Skeletal muscle satellite cell (primary cell): ENCODE results near the gene CASZ1.

ENCODE experiments used
- H3K27me3 ChIP-seq: 2 replicates; pipeline ENCODE4 v1.7.0; 2013; ENCODE audit warnings: low read length; ENCODE audit not compliant: control insufficient read depth, insufficient read depth
- H3K36me3 ChIP-seq: 2 replicates; pipeline ENCODE4 v1.7.0; 2013; ENCODE audit warnings: mild to moderate bottlenecking, control low read depth, low read length; ENCODE audit not compliant: insufficient read depth
- H3K4me1 ChIP-seq: 2 replicates; pipeline ENCODE4 v1.7.0; 2013; ENCODE audit warnings: low read length; ENCODE audit not compliant: control insufficient read depth, insufficient read depth
- H3K4me2 ChIP-seq: 2 replicates; pipeline ENCODE4 v1.7.0; 2013; ENCODE audit warnings: mild to moderate bottlenecking, low read length
- H3K4me3 ChIP-seq: 2 replicates; pipeline ENCODE4 v1.7.0; 2013; ENCODE audit warnings: low read length
- H3K9ac ChIP-seq: 2 replicates; pipeline ENCODE4 v1.7.0; 2013; ENCODE audit warnings: mild to moderate bottlenecking, low read depth, low read length, moderate library complexity
- H3K9me3 ChIP-seq: replicated peaks from 2 replicates; pipeline ENCODE4 v1.7.0; 2013; ENCODE audit warnings: mild to moderate bottlenecking, control low read depth, low read length

CASZ1 gene

DNA sequence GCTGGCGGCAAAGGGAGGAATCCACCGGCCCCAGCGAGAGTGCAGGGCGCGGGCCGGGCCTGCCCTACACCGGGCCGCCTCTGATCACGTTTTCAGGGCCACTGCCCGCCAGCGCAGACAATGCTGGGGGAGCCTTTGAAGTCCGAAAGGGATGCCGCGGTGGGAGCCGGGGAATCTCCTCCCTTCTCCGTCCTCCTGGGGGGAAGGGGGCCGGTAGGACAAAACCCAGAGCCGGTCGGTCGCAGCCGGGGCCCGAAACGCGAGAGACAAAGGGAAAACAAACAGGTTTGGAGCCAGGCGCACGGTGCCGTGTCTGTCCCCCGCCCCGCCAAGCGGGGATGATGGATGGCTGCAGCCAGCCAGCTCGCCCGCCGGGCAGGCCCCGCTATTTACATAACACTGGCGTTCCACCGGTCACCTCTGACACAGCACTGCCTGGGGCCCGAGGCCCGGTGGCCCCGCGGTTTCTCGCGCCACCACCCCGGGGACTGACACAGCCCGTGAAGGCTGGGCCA lies 92.0 kb downstream of the CASZ1 start:
- H3K4me1 ChIP-seq: no peaks in the 10 kb centered on the region
- no peak overlapping the region for H3K4me2 ChIP-seq
- no peaks in the 10 kb centered on the region for H3K36me3 ChIP-seq
- H3K9me3 ChIP-seq: no peaks in the 10 kb centered on the region
- peaks cover 43% of the 10 kb centered on the region for H3K27me3 ChIP-seq
- no peak overlapping the region for H3K9ac ChIP-seq
- H3K4me3 ChIP-seq: no peak overlapping the region

DNA sequence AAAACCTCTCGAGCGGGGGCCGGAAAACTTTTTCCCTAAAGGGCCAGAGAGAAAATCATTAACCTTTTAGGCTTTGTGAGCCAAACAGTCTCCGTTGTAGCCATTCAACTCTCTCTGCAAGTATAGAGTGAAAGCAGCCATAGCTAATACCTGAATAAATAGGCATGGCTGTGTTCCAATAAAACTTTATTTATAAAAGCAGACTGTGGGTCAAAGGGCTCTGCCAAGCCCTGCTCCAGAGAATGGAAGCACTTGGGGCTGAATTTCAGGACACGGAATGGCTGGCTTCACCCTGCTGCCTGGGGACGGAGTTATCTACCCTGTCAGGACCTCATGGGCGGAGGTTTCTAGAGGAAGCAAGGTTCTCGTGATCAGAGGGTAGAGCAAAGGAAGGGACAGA lies 92.7 kb downstream of the CASZ1 start:
- H3K4me1 ChIP-seq: no peaks in the 10 kb centered on the region
- H3K9ac ChIP-seq: no peak overlapping the region
- peaks cover 43% of the 10 kb centered on the region for H3K27me3 ChIP-seq
- H3K4me2 ChIP-seq: no peak overlapping the region
- no peaks in the 10 kb centered on the region for H3K9me3 ChIP-seq
- no peaks in the 10 kb centered on the region for H3K36me3 ChIP-seq
- H3K4me3 ChIP-seq: no peak overlapping the region

DNA sequence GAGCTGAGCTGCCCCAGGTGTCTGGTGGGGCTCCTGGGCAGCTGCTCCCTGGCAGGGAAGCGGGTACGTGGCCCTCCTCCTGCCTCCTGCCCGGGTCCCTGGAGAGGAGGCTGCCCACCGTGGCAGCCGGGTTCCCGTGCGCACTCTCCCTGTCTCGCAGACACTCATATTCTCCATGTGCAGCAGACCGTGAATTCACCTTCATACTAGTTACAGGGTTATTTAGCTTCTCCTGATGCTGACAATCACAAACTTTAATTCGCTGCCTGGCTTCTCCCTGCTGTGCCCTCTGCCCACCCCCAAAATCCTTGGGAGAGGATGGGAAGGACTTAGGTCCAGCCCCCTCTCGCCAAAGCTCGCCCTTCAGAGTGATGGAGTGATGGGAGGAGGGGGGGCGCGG lies 95.3 kb downstream of the CASZ1 start:
- H3K4me3 ChIP-seq: no peak overlapping the region
- H3K36me3 ChIP-seq: no peaks in the 10 kb centered on the region
- no peak overlapping the region for H3K4me2 ChIP-seq
- H3K9me3 ChIP-seq: no peaks in the 10 kb centered on the region
- H3K4me1 ChIP-seq: no peaks in the 10 kb centered on the region
- H3K27me3 ChIP-seq: peaks cover 54% of the 10 kb centered on the region
- H3K9ac ChIP-seq: no peak overlapping the region

DNA sequence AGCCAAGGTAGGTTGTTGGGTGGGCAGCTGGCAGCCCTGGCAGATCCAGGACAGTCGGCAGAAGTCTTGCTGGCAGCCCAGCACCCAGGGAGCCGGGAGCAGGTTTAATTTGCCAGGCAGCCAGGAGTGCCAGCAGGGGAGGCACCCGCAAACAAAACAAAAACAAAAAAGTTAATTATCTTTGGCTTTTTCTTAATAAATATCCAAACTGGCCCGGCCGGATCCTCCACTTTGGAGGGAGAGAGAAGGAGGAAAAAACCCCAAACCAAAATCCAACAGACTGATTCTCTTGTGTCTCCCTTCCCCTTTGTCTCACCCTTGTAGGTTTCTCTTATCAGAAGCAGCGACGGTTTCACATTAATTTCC lies 97.0 kb downstream of the CASZ1 start:
- Histone ChIP-seq H3K9me3 (no peaks in the 10 kb centered on the region), H3K27me3 (peaks cover 53% of the 10 kb centered on the region), H3K9ac (no peak overlapping the region), H3K4me3 (no peak overlapping the region), H3K36me3 (no peaks in the 10 kb centered on the region), H3K4me2 (no peak overlapping the region), H3K4me1 (peaks cover 4% of the 10 kb centered on the region)

DNA sequence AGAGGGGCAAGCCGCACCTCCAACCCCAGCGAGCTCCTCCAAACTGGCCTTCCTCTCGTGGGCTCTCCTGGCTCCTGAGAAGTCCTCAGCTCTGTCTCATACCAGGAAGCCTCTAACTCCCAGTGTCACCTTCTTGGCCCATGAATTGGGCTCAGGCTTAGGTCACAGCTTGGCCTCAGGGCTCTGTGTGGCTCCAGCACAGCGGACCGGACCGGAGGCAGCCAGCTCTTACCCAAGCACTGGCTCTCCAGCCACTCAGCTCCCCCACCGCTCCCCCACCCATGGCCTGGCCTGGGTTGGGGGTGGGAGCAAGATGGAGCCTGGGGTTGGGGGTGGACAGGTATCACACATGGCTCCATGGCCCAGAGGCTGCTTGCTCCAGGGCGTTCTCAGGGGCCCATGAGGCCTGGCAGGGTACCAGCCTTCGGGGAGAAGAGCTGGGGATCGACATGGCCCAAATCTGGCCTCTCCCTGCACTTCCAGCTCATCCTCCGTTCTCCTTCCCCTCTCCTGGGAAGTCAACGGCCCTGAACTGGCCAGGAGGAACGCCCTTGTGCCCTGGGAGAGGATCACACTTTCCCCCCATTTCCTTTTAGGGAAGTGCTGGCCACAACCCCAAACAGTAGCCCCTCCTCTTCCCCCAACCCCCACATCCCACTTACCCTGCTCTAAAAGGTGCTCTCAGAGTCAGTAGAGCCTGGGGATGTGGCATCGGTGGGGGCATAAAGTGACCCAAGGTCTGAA lies 97.5 kb downstream of the CASZ1 start:
- H3K4me2 ChIP-seq: no peak overlapping the region
- H3K4me3 ChIP-seq: no peak overlapping the region
- H3K9ac ChIP-seq: no peak overlapping the region
- H3K4me1 ChIP-seq: peaks cover 4% of the 10 kb centered on the region
- no peaks in the 10 kb centered on the region for H3K9me3 ChIP-seq
- peaks cover 53% of the 10 kb centered on the region for H3K27me3 ChIP-seq
- H3K36me3 ChIP-seq: no peaks in the 10 kb centered on the region

DNA sequence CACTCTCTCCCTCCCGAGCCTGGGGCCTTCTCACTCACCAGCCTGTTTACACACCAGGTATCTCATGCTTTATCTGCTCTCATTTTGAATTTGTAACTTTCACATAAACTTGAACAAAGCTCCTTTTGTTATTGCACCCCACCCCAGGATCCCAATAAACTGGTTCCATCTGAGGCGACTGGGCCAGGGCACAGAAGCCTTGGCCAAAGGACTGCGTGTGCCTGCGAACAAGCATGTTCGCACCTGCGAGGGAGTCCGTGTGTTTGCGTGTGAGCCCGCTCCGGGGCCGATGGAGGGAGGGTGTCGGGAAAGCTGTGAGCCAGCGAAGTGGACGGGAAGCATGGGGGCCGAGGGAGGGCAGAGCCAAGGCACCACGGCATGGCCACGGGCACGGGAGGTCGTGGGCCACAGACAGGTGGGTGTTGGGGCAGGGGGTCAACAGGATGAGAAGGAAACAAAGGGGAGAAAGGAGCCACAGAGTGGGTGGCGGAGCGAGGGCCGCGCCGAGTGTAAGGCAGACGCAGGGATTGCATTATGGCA lies 98.8 kb downstream of the CASZ1 start:
- Histone ChIP-seq H3K9me3 (no peaks in the 10 kb centered on the region), H3K4me1 (peaks cover 4% of the 10 kb centered on the region), H3K4me3 (no peak overlapping the region), H3K36me3 (no peaks in the 10 kb centered on the region), H3K27me3 (peaks cover 53% of the 10 kb centered on the region), H3K4me2 (no peak overlapping the region), H3K9ac (no peak overlapping the region)

DNA sequence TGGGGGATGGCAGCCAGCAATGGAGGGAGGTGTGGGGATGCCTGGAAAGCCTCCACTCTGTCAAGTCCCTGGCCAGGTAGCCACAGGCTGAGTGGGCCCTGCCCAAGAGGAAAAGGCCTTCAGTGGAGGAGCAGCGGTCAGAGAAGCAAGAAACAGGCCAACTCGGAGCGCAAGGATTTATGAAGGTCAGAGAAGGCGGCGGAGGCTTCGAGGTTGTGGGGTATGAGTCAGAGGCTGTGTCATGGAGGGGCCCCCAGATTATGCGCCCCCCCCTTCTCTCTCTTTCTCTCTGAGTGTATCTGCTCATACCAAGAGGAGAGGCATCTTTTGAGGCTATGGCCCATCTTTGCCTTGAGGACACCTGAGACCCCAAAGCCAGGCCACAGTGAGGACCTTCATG lies 99.5 kb downstream of the CASZ1 start:
- Histone ChIP-seq H3K9me3 (no peaks in the 10 kb centered on the region), H3K4me2 (no peak overlapping the region), H3K4me1 (peaks cover 4% of the 10 kb centered on the region), H3K36me3 (no peaks in the 10 kb centered on the region), H3K9ac (no peak overlapping the region), H3K27me3 (peaks cover 47% of the 10 kb centered on the region), H3K4me3 (no peak overlapping the region)

DNA sequence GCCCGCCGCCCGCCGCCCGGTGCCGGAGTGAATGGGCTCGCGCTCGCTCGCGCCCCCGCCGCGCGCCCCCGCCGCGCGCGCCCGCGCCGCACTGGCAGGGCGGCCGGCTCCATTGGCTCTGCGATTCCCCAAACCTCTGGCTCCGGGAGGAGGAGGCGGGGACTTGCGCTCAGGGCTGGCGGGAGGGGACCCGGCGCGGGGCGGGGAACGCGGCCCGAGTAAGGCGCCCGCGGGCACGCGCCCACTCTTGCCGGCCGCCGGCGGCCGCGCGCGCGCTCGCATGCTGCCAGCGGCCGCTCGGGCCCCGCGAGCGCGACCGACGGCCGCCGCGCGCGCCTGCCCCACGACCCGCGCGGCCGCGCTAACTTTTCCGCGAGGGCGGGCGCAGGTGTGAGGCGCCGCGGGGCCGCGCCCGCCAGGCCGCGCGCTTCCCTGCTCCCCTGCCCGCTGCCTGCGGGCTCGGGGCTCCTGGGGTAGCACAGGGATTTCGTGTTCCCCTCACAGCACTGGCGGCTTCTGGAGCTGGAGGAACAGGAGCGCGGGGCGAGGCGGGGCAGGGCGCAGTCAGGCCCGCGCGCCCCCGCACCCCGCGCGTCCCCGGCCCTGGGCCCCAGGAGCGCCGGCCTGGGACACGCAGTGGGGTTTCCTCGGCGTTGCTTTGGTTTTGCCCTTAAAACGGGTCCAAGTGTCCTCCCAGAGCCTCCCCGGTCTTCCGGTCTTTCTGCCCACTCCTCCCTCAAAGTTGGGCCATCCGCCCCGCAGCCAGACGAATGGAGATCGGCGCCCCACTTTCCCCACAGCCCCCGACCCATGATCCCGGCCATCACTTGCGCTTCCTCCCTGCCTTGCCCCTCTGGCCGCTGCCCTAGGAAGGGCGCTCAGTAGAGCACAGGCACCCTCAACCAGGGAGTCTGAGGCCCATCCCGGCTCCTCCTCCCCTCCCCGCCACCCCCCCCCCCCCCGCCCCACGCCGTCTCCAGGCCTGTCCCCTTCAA lies 101.5 kb downstream of the CASZ1 start:
- Histone ChIP-seq H3K4me1 (peaks cover 4% of the 10 kb centered on the region), H3K27me3 (peaks cover 38% of the 10 kb centered on the region), H3K36me3 (no peaks in the 10 kb centered on the region), H3K9ac (no peak overlapping the region), H3K4me3 (peak overlapping the region; percentile 68), H3K4me2 (peak overlapping the region; percentile 90), H3K9me3 (no peaks in the 10 kb centered on the region)

DNA sequence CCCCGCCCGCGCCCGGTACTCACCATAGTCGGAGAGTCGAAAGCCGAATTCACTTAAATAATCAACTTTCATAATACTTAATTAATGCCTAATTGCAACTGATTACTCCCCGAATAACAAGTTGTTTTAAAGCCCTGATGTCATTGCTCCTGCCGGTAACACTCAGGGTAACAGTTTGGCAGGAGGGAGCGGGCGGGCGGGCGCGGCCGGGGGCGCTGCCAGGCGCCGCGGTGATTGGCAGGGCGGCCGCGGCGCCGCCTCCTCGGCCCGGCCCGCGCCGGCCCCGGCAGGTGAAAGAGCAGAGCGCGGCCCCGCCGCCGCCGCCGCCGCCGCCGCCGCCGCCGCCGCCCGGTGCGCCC lies 102.2 kb downstream of the CASZ1 start:
- H3K4me3 ChIP-seq: peak overlapping the region; percentile 75
- no peaks in the 10 kb centered on the region for H3K9me3 ChIP-seq
- H3K9ac ChIP-seq: no peak overlapping the region
- H3K4me2 ChIP-seq: peak overlapping the region; percentile 97
- no peaks in the 10 kb centered on the region for H3K36me3 ChIP-seq
- peaks cover 4% of the 10 kb centered on the region for H3K4me1 ChIP-seq
- peaks cover 34% of the 10 kb centered on the region for H3K27me3 ChIP-seq

DNA sequence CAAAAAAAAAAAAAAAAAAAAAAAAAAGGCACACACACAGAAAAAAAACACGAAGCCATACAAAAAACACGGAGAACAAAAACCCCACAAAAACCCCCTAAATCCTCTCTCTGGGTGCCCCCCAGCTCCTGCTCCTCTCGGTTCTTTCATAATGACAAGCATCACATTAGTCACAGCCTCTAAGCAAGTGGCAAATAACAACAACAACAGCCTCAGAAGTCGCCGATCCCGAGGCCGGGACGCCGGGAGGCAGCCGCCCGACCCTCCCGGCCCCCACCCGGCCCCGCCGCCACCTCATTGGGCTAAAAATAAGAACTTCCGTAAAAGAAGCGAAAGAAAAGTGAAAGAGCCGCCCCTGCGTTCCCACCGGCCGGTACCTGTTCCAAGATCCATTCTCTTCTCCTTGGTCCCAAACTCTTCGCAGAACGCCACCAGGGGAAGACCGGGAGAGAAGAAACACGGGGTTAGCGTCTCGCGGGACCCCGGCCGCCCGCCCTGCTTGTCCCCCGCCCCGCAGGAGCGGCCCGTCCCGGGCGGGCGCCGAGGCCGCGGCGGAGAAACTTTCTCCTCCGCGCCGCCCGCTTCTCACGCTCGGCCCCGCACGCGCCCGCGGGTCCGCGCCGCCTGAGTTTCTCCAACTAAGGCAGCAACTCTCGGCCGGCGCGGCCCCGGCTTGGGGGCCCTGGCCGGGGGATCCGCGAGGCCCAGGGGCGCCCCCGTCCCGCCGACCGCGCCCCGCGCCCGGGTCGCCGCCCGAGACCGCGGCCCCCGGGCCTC lies 102.8 kb downstream of the CASZ1 start:
- peaks cover 29% of the 10 kb centered on the region for H3K27me3 ChIP-seq
- H3K4me1 ChIP-seq: peaks cover 4% of the 10 kb centered on the region
- peak overlapping the region; percentile 47 for H3K9ac ChIP-seq
- H3K36me3 ChIP-seq: no peaks in the 10 kb centered on the region
- H3K4me3 ChIP-seq: peak overlapping the region; percentile 75
- H3K9me3 ChIP-seq: no peaks in the 10 kb centered on the region
- peak overlapping the region; percentile 97 for H3K4me2 ChIP-seq

DNA sequence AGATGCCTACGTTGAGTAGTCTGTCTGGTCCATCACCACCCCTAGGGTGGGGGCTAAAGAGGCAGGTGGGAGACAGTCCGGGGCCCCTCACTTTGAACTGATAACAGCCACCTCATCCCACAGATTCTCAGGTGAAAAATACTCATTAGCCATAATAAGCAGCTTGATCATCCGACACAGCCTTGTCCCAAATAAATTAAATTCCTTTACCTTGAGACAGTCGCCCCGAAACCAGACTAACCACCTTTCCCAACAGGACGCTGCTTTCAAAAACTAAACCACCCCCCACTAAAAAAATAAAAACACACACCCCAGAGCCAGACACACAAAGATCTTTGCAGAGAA lies 103.3 kb downstream of the CASZ1 start:
- Histone ChIP-seq H3K27me3 (peaks cover 24% of the 10 kb centered on the region), H3K9ac (no peak overlapping the region), H3K4me1 (peaks cover 4% of the 10 kb centered on the region), H3K4me3 (no peak overlapping the region), H3K36me3 (no peaks in the 10 kb centered on the region), H3K4me2 (peak overlapping the region; percentile 97), H3K9me3 (no peaks in the 10 kb centered on the region)
